ENCODE measurements around the gene SH3BP4. TPM values are rescaled to one million over a fixed set of nuclear protein-coding genes. Genes with fewer than 3 reads are reported as not detected.
"Not testable (repeated sequence)": the region's sequence is repeated elsewhere in the genome, so short reads cannot be mapped to it uniquely, and the experiment has no call there.

SH3BP4 gene
- total RNA-seq, 1 experiment from 2014 or later: not detected

DNA sequence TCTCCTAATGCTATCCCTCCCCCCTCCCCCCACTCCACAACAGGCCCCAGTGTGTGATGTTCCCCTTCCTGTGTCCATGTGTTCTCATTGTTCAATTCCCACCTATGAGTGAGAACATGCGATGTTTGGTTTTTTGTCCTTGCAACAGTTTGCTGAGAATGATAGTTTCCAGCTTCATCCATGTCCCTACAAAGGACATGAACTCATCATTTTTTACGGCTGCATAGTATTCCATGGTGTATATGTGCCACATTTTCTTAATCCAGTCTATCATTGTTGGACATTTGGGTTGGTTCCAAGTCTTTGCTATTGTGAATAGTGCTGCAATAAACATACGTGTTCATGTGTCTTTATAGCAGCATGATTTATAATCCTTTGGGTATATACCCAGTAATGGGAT lies 105.8 kb downstream of the SH3BP4 start:
- DNase-seq; H3K27ac ChIP-seq (ENCODE audit: low read length); H3K4me2 ChIP-seq (ENCODE audit: low read depth, low read length, poor library complexity, severe bottlenecking); H3K36me3 ChIP-seq (ENCODE audit: insufficient read depth, low read length); H3K4me3 ChIP-seq (ENCODE audit: low read length); H4K20me1 ChIP-seq (ENCODE audit: insufficient read depth, low read depth, low read length); H3K79me2 ChIP-seq (ENCODE audit: low read length); H2AFZ ChIP-seq (ENCODE audit: low read length); H3K9me2 ChIP-seq (replicated peaks; ENCODE audit: insufficient read depth, low read length); H3K27me3 ChIP-seq (ENCODE audit: low read length); H3K9ac ChIP-seq (ENCODE audit: low read length); H3K4me1 ChIP-seq (ENCODE audit: low read length); H3K9me3 ChIP-seq (ENCODE audit: low read length): not testable (repeated sequence)

DNA sequence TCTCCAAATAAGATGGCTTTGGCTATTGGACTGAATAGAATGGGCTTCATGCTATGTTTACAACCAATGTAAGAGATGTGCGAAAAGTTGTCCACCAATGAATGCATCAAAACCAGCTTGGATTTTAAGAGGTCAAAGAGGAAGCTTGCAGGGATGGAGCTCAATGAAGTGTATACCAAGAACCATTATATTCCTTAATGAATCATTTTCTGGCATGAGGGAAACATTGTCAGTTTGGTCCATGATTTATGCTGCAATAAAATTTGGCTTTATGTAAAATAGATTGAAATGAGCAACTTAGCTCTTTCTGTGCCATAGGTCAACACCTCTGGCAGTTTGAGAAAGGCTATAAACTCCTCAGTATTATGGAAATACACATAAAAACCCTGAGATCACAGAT lies 107.3 kb downstream of the SH3BP4 start:
- no peak overlapping the region for H3K4me2 ChIP-seq (ENCODE audit: low read depth, low read length, poor library complexity, severe bottlenecking)
- no peaks in the 10 kb centered on the region for H3K9me3 ChIP-seq (ENCODE audit: low read length)
- no peak overlapping the region for H2AFZ ChIP-seq (ENCODE audit: low read length)
- no peaks in the 10 kb centered on the region for H3K79me2 ChIP-seq (ENCODE audit: low read length)
- no peak overlapping the region for H3K27ac ChIP-seq (ENCODE audit: low read length)
- H3K4me3 ChIP-seq (ENCODE audit: low read length): no peak overlapping the region
- no peak for DNase-seq
- no peak overlapping the region for H3K9ac ChIP-seq (ENCODE audit: low read length)
- H3K9me2 ChIP-seq (replicated peaks; ENCODE audit: insufficient read depth, low read length): no peaks in the 10 kb centered on the region
- H3K4me1 ChIP-seq (ENCODE audit: low read length): no peaks in the 10 kb centered on the region
- no peaks in the 10 kb centered on the region for H4K20me1 ChIP-seq (ENCODE audit: insufficient read depth, low read depth, low read length)
- no peaks in the 10 kb centered on the region for H3K36me3 ChIP-seq (ENCODE audit: insufficient read depth, low read length)
- H3K27me3 ChIP-seq (ENCODE audit: low read length): no peaks in the 10 kb centered on the region

DNA sequence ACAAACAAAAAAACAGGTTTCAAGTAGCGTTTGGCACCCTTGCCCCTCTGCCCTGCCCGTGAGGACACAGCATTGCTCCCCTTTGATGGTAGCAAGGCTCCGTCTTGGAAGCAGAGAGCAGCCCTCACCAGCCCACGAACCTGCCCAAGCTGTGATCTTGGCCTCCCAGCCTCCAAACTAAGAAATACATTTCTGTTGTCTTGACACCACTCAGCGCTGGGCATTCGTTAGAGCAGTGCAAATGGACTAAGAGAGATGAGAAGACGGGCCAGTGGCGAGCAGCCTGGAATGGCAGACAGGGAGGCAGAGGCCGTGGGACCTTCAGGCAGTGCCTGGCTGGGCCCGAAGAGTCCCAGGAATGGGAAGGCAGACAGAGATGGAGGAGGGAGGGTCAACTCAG lies 109.8 kb downstream of the SH3BP4 start:
- Histone ChIP-seq H3K9me2 (replicated peaks; ENCODE audit: insufficient read depth, low read length) (no peaks in the 10 kb centered on the region), H3K79me2 (ENCODE audit: low read length) (no peaks in the 10 kb centered on the region), H3K4me2 (ENCODE audit: low read depth, low read length, poor library complexity, severe bottlenecking) (no peak overlapping the region), H3K9ac (ENCODE audit: low read length) (no peak overlapping the region), H3K27ac (ENCODE audit: low read length) (no peak overlapping the region), H3K9me3 (ENCODE audit: low read length) (no peaks in the 10 kb centered on the region), H3K27me3 (ENCODE audit: low read length) (no peaks in the 10 kb centered on the region), H3K4me1 (ENCODE audit: low read length) (no peaks in the 10 kb centered on the region), H3K36me3 (ENCODE audit: insufficient read depth, low read length) (no peaks in the 10 kb centered on the region), H4K20me1 (ENCODE audit: insufficient read depth, low read depth, low read length) (no peaks in the 10 kb centered on the region), H2AFZ (ENCODE audit: low read length) (no peak overlapping the region), H3K4me3 (ENCODE audit: low read length) (no peak overlapping the region)
- no peak for DNase-seq

DNA sequence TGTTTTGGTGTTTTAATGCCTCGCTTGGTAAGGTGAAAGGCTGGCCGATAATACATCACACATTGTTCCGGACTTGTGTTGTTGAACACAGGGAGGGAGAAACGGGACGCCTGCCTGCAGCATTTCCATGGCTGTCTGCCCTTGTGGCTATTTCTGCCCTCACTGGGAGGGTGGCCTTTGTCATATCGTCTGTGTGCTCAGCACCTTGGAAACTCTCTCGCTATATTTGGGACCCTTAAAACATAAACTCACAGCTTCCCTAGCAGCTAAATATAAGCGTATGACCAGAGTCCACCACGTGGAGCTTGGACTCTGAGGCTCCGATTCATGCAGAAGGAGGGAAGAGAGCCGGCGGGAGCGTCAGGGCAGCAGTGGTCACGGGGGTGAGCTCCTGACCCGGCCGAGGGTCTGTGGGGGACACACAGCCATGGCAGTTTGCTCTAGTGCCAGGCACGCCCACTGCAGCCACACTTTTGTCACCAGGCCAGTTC lies 111.7 kb downstream of the SH3BP4 start:
- Histone ChIP-seq H3K27ac (ENCODE audit: low read length) (no peak overlapping the region), H3K27me3 (ENCODE audit: low read length) (no peaks in the 10 kb centered on the region), H2AFZ (ENCODE audit: low read length) (no peak overlapping the region), H4K20me1 (ENCODE audit: insufficient read depth, low read depth, low read length) (no peaks in the 10 kb centered on the region), H3K4me3 (ENCODE audit: low read length) (no peak overlapping the region), H3K9me3 (ENCODE audit: low read length) (no peaks in the 10 kb centered on the region), H3K4me1 (ENCODE audit: low read length) (no peaks in the 10 kb centered on the region), H3K9me2 (replicated peaks; ENCODE audit: insufficient read depth, low read length) (no peaks in the 10 kb centered on the region), H3K4me2 (ENCODE audit: low read depth, low read length, poor library complexity, severe bottlenecking) (no peak overlapping the region), H3K9ac (ENCODE audit: low read length) (no peak overlapping the region), H3K36me3 (ENCODE audit: insufficient read depth, low read length) (no peaks in the 10 kb centered on the region), H3K79me2 (ENCODE audit: low read length) (no peaks in the 10 kb centered on the region)
- no peak for DNase-seq

DNA sequence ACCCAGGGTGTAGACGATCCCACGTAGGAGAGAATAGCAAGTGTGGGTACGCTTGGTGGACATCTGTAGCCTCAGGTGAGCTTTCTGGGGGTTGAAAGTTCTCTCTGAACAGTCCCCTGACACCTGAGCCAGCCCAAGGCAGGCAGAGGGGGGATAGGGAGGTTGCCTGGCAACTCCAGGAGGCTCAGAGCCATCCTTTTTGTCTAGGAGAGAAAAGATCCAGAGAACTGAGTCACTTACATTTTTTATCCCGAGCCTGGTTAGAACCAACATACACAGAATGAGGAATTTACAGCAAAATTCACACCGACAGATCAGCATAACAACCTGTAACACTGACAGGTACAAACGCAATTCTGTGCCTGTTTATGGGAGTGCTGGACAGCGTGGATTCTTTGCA lies 113.2 kb downstream of the SH3BP4 start:
- Histone ChIP-seq H3K4me2 (ENCODE audit: low read depth, low read length, poor library complexity, severe bottlenecking) (no peak overlapping the region), H4K20me1 (ENCODE audit: insufficient read depth, low read depth, low read length) (no peaks in the 10 kb centered on the region), H3K4me1 (ENCODE audit: low read length) (no peaks in the 10 kb centered on the region), H3K9me3 (ENCODE audit: low read length) (no peaks in the 10 kb centered on the region), H3K27ac (ENCODE audit: low read length) (no peak overlapping the region), H3K9ac (ENCODE audit: low read length) (no peak overlapping the region), H3K79me2 (ENCODE audit: low read length) (no peaks in the 10 kb centered on the region), H3K9me2 (replicated peaks; ENCODE audit: insufficient read depth, low read length) (no peaks in the 10 kb centered on the region), H3K36me3 (ENCODE audit: insufficient read depth, low read length) (no peaks in the 10 kb centered on the region), H2AFZ (ENCODE audit: low read length) (no peak overlapping the region), H3K27me3 (ENCODE audit: low read length) (no peaks in the 10 kb centered on the region), H3K4me3 (ENCODE audit: low read length) (no peak overlapping the region)
- DNase-seq: no peak

DNA sequence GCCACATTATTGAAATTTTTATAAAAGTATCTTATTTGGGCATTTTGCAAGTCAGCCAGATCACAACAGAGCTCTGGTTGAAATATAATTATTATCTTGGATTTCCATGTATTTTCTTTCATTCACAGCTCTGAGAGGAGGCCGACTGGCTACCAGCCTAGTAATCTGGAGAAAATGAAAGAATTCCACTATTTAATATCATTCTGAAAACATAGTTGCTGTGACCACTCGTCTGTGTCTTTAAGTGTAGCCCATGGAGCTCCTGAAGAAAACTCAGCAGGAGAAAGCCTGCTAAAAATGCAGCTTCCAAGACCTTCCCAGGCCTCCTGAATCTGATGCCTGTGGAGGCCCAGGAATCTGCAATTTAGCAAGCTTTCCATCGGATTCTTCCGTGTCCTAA lies 114.7 kb downstream of the SH3BP4 start:
- Histone ChIP-seq H3K4me2 (ENCODE audit: low read depth, low read length, poor library complexity, severe bottlenecking) (no peak overlapping the region), H2AFZ (ENCODE audit: low read length) (no peak overlapping the region), H3K27me3 (ENCODE audit: low read length) (no peaks in the 10 kb centered on the region), H3K9me3 (ENCODE audit: low read length) (no peaks in the 10 kb centered on the region), H3K27ac (ENCODE audit: low read length) (no peak overlapping the region), H3K4me1 (ENCODE audit: low read length) (no peaks in the 10 kb centered on the region), H3K36me3 (ENCODE audit: insufficient read depth, low read length) (no peaks in the 10 kb centered on the region), H4K20me1 (ENCODE audit: insufficient read depth, low read depth, low read length) (no peaks in the 10 kb centered on the region), H3K4me3 (ENCODE audit: low read length) (no peak overlapping the region), H3K79me2 (ENCODE audit: low read length) (no peaks in the 10 kb centered on the region), H3K9ac (ENCODE audit: low read length) (no peak overlapping the region), H3K9me2 (replicated peaks; ENCODE audit: insufficient read depth, low read length) (no peaks in the 10 kb centered on the region)
- DNase-seq: no peak

DNA sequence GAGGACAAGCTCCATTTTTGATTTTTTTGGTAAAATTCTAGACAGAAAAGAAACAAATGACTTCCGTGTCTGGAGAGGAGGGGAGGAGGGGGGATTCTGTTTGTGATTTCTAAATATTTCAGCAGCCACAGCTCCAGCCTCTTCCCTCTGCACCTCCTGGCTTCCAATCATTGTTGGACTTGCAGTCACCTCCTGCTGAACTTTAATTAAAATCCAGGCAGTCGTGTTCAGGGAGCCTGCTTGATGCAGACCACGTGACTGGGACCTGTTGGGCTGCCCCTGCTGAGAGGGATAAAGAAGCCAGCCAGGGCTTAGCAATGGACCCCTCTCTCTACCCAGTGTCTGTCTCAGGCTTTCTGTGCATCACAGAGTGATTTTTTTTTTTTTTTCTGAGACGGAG lies 115.1 kb downstream of the SH3BP4 start:
- Histone ChIP-seq H3K9ac (ENCODE audit: low read length) (no peak overlapping the region), H3K27ac (ENCODE audit: low read length) (no peak overlapping the region), H3K4me3 (ENCODE audit: low read length) (no peak overlapping the region), H3K9me2 (replicated peaks; ENCODE audit: insufficient read depth, low read length) (no peaks in the 10 kb centered on the region), H3K9me3 (ENCODE audit: low read length) (no peaks in the 10 kb centered on the region), H3K4me2 (ENCODE audit: low read depth, low read length, poor library complexity, severe bottlenecking) (no peak overlapping the region), H2AFZ (ENCODE audit: low read length) (no peak overlapping the region), H3K36me3 (ENCODE audit: insufficient read depth, low read length) (no peaks in the 10 kb centered on the region), H3K4me1 (ENCODE audit: low read length) (no peaks in the 10 kb centered on the region), H3K79me2 (ENCODE audit: low read length) (no peaks in the 10 kb centered on the region), H3K27me3 (ENCODE audit: low read length) (no peaks in the 10 kb centered on the region), H4K20me1 (ENCODE audit: insufficient read depth, low read depth, low read length) (no peaks in the 10 kb centered on the region)
- DNase-seq: no peak

DNA sequence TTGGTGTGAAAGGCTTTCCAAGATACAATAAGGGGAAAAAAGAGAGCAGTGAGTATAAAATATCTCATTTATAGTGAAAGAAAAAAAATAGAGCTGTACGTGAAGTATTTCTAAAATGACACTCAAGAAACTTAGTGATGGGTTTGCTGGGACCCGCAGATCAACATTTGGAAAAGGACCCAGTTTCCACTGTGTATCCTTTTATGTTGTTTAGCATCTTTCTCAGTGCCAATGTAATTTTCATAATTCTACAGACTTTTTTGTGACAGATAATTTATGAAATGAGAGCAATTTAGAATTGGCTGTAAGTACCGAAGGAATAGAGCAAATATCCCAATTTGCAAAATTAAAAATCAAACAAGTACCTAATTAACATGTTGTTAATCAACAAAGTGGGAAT lies 116.9 kb downstream of the SH3BP4 start:
- no peak overlapping the region for H3K9ac ChIP-seq (ENCODE audit: low read length)
- H2AFZ ChIP-seq (ENCODE audit: low read length): no peak overlapping the region
- H3K36me3 ChIP-seq (ENCODE audit: insufficient read depth, low read length): no peaks in the 10 kb centered on the region
- H3K9me3 ChIP-seq (ENCODE audit: low read length): no peaks in the 10 kb centered on the region
- no peaks in the 10 kb centered on the region for H3K27me3 ChIP-seq (ENCODE audit: low read length)
- no peaks in the 10 kb centered on the region for H3K79me2 ChIP-seq (ENCODE audit: low read length)
- H3K4me1 ChIP-seq (ENCODE audit: low read length): no peaks in the 10 kb centered on the region
- H4K20me1 ChIP-seq (ENCODE audit: insufficient read depth, low read depth, low read length): no peaks in the 10 kb centered on the region
- no peak overlapping the region for H3K27ac ChIP-seq (ENCODE audit: low read length)
- no peak for DNase-seq
- no peak overlapping the region for H3K4me2 ChIP-seq (ENCODE audit: low read depth, low read length, poor library complexity, severe bottlenecking)
- no peaks in the 10 kb centered on the region for H3K9me2 ChIP-seq (replicated peaks; ENCODE audit: insufficient read depth, low read length)
- no peak overlapping the region for H3K4me3 ChIP-seq (ENCODE audit: low read length)

Data from Karpas-422 (cell line).